Measurements from ENCODE around the gene PLK5. TPM values are rescaled to one million over a fixed set of nuclear protein-coding genes. Genes with fewer than 3 reads are reported as not detected.

The PLK5 gene
- total and polyA plus RNA-seq, 4 donors = 0.03 TPM; not detected in 3

DNA sequence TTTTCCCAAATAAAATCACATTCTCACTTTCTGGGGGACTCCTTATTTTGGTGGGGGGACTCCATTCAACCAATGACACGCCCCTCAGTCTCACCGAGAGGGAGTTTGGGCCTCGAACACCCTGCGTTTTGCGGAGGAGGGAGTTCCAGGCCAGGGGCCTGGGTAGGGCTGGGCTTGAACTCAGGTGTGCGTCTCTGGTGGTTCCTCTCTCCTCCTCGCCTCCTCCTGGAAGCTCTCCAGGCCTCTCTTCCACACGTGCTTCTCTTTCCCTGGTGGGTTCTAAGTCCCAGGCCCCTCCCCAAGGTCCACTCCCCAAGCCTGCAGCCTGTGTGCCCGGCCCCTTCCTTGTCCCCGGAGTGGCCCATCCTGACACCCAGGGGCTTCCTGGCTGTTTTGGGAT is 29.5 kb downstream of the PLK5 start:
- Histone ChIP-seq H3K4me3 (ENCODE audit: low read depth in 1 of 3, low read length in 3 of 3) (no peak overlapping the region), H3K27me3 (ENCODE audit: control insufficient read depth in 4 of 4, insufficient read depth in 4 of 4, low read length in 3 of 4) (no peaks in the 10 kb centered on the region), H3K27ac (ENCODE audit: low read depth in 1 of 2, low read length in 2 of 2) (no peak overlapping the region), H3K4me1 (ENCODE audit: control insufficient read depth in 4 of 4, insufficient read depth in 4 of 4, low read length in 3 of 4) (no peaks in the 10 kb centered on the region), H3K9me3 (ENCODE audit: control insufficient read depth in 4 of 4, low read length in 3 of 4) (no peaks in the 10 kb centered on the region), H3K36me3 (ENCODE audit: control insufficient read depth in 4 of 4, insufficient read depth in 3 of 4, low read depth in 1 of 4, low read length in 3 of 4) (peaks cover 0 to 3% (median 0%) of the 10 kb centered on the region in 4 donors), H3K9ac (ENCODE audit: low read depth in 1 of 2, low read length in 2 of 2) (no peak overlapping the region)
- 88% methylated on average over 10 of the region's 10 CpGs for WGBS
- TF ChIP-seq, protein P1, sequence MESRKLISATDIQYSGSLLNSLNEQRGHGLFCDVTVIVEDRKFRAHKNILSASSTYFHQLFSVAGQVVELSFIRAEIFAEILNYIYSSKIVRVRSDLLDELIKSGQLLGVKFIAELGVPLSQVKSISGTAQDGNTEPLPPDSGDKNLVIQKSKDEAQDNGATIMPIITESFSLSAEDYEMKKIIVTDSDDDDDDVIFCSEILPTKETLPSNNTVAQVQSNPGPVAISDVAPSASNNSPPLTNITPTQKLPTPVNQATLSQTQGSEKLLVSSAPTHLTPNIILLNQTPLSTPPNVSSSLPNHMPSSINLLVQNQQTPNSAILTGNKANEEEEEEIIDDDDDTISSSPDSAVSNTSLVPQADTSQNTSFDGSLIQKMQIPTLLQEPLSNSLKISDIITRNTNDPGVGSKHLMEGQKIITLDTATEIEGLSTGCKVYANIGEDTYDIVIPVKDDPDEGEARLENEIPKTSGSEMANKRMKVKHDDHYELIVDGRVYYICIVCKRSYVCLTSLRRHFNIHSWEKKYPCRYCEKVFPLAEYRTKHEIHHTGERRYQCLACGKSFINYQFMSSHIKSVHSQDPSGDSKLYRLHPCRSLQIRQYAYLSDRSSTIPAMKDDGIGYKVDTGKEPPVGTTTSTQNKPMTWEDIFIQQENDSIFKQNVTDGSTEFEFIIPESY (IDR thresholded peaks at IDR 0.05) = no peak
- TF ChIP-seq NR2F2 (IDR thresholded peaks at IDR 0.05) = no peak
- TF ChIP-seq RAD21 (IDR thresholded peaks at IDR 0.05) = no peak
- no peak for TF ChIP-seq GABPA (IDR thresholded peaks at IDR 0.05 in 1 of 2, conservative IDR thresholded peaks at IDR 0.05 in 1 of 2)
- no peak for TF ChIP-seq HNF4G (IDR thresholded peaks at IDR 0.05)
- TF ChIP-seq, protein P2, sequence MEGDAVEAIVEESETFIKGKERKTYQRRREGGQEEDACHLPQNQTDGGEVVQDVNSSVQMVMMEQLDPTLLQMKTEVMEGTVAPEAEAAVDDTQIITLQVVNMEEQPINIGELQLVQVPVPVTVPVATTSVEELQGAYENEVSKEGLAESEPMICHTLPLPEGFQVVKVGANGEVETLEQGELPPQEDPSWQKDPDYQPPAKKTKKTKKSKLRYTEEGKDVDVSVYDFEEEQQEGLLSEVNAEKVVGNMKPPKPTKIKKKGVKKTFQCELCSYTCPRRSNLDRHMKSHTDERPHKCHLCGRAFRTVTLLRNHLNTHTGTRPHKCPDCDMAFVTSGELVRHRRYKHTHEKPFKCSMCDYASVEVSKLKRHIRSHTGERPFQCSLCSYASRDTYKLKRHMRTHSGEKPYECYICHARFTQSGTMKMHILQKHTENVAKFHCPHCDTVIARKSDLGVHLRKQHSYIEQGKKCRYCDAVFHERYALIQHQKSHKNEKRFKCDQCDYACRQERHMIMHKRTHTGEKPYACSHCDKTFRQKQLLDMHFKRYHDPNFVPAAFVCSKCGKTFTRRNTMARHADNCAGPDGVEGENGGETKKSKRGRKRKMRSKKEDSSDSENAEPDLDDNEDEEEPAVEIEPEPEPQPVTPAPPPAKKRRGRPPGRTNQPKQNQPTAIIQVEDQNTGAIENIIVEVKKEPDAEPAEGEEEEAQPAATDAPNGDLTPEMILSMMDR (IDR thresholded peaks at IDR 0.05; ENCODE audit: low read depth, low read length, missing input control) = no peak
- TF ChIP-seq, protein P3, sequence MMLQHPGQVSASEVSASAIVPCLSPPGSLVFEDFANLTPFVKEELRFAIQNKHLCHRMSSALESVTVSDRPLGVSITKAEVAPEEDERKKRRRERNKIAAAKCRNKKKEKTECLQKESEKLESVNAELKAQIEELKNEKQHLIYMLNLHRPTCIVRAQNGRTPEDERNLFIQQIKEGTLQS (IDR thresholded peaks at IDR 0.05) = no peak
- TF ChIP-seq YY1 (IDR thresholded peaks at IDR 0.05) = no peak
- no peak for TF ChIP-seq SP1 (IDR thresholded peaks at IDR 0.05)
- no peak for TF ChIP-seq TAF1 (conservative IDR thresholded peaks at IDR 0.05)
- TF ChIP-seq EGR1 (IDR thresholded peaks at IDR 0.05; ENCODE audit: low read depth in 2 of 2) = no peak
- no peak for TF ChIP-seq RXRA (IDR thresholded peaks at IDR 0.05)
- no peak for TF ChIP-seq FOXA2 (IDR thresholded peaks at IDR 0.05)
- no peak for TF ChIP-seq HNF4A (conservative IDR thresholded peaks at IDR 0.05)
- no peak for TF ChIP-seq MAX (IDR thresholded peaks at IDR 0.05)
- TF ChIP-seq JUND (IDR thresholded peaks at IDR 0.05) = no peak
- TF ChIP-seq FOXA1 (IDR thresholded peaks at IDR 0.05) = no peak
- no peak for DNase-seq (ENCODE audit: low spot score)

DNA sequence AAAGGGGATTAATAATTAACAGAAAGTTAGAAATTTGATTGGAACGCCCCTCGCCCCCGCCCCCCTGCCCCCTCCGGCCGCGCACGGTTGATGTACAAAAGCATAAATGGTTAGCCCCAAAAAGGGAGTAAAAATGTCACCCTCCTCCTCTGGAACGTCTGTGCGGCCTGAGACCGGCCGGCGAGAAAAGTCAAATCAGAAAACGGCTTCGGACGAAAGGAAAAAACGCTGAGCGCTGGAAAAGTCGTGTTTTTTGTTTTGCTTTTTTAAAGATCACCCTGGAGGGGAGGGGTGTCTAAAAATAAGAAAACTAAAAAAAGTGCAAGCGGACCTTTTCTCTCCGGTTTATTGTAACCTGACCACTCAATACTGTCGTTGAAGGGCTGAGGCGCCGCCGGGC is 31.1 kb downstream of the PLK5 start:
- H3K36me3 ChIP-seq (ENCODE audit: control insufficient read depth in 4 of 4, insufficient read depth in 3 of 4, low read depth in 1 of 4, low read length in 3 of 4) = peaks cover 0 to 3% (median 0%) of the 10 kb centered on the region in 4 donors
- H3K9ac ChIP-seq (ENCODE audit: low read depth in 1 of 2, low read length in 2 of 2) = no peak overlapping the region
- no peak overlapping the region for H3K27ac ChIP-seq (ENCODE audit: low read depth in 1 of 2, low read length in 2 of 2)
- no peak for DNase-seq (ENCODE audit: low spot score)
- no peaks in the 10 kb centered on the region for H3K27me3 ChIP-seq (ENCODE audit: control insufficient read depth in 4 of 4, insufficient read depth in 4 of 4, low read length in 3 of 4)
- 92% methylated on average over 24 of the region's 24 CpGs for WGBS
- H3K4me1 ChIP-seq (ENCODE audit: control insufficient read depth in 4 of 4, insufficient read depth in 4 of 4, low read length in 3 of 4) = no peaks in the 10 kb centered on the region
- H3K4me3 ChIP-seq (ENCODE audit: low read depth in 1 of 3, low read length in 3 of 3) = no peak overlapping the region
- no peaks in the 10 kb centered on the region for H3K9me3 ChIP-seq (ENCODE audit: control insufficient read depth in 4 of 4, low read length in 3 of 4)
- TF ChIP-seq NR2F2 (IDR thresholded peaks at IDR 0.05) = no peak
- TF ChIP-seq GABPA (IDR thresholded peaks at IDR 0.05 in 1 of 2, conservative IDR thresholded peaks at IDR 0.05 in 1 of 2) = no peak
- no peak for TF ChIP-seq TAF1 (conservative IDR thresholded peaks at IDR 0.05)
- no peak for TF ChIP-seq HNF4A (conservative IDR thresholded peaks at IDR 0.05)
- TF ChIP-seq RAD21 (IDR thresholded peaks at IDR 0.05) = no peak
- no peak for TF ChIP-seq SP1 (IDR thresholded peaks at IDR 0.05)
- no peak for TF ChIP-seq RXRA (IDR thresholded peaks at IDR 0.05)
- TF ChIP-seq, protein P2 (IDR thresholded peaks at IDR 0.05; ENCODE audit: low read depth, low read length, missing input control) = no peak
- TF ChIP-seq, protein P3 (IDR thresholded peaks at IDR 0.05) = no peak
- no peak for TF ChIP-seq FOXA1 (IDR thresholded peaks at IDR 0.05)
- TF ChIP-seq FOXA2 (IDR thresholded peaks at IDR 0.05) = no peak
- TF ChIP-seq, protein P1 (IDR thresholded peaks at IDR 0.05) = no peak
- TF ChIP-seq, protein P4, sequence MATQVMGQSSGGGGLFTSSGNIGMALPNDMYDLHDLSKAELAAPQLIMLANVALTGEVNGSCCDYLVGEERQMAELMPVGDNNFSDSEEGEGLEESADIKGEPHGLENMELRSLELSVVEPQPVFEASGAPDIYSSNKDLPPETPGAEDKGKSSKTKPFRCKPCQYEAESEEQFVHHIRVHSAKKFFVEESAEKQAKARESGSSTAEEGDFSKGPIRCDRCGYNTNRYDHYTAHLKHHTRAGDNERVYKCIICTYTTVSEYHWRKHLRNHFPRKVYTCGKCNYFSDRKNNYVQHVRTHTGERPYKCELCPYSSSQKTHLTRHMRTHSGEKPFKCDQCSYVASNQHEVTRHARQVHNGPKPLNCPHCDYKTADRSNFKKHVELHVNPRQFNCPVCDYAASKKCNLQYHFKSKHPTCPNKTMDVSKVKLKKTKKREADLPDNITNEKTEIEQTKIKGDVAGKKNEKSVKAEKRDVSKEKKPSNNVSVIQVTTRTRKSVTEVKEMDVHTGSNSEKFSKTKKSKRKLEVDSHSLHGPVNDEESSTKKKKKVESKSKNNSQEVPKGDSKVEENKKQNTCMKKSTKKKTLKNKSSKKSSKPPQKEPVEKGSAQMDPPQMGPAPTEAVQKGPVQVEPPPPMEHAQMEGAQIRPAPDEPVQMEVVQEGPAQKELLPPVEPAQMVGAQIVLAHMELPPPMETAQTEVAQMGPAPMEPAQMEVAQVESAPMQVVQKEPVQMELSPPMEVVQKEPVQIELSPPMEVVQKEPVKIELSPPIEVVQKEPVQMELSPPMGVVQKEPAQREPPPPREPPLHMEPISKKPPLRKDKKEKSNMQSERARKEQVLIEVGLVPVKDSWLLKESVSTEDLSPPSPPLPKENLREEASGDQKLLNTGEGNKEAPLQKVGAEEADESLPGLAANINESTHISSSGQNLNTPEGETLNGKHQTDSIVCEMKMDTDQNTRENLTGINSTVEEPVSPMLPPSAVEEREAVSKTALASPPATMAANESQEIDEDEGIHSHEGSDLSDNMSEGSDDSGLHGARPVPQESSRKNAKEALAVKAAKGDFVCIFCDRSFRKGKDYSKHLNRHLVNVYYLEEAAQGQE (IDR thresholded peaks at IDR 0.05) = no peak
- no peak for TF ChIP-seq HNF4G (IDR thresholded peaks at IDR 0.05)
- TF ChIP-seq EGR1 (IDR thresholded peaks at IDR 0.05; ENCODE audit: low read depth in 2 of 2) = no peak
- TF ChIP-seq JUND (IDR thresholded peaks at IDR 0.05) = no peak
